ENCODE measurements around the gene ARF1. TPM values are rescaled to one million over a fixed set of nuclear protein-coding genes. Genes with fewer than 3 reads are reported as not detected.

ARF1 gene
- polyA plus RNA-seq, 1 donor (not counting 4 experiments of a cell fraction or from before 2014, with no cell fraction given): 295 TPM

- Histone ChIP-seq H2AFZ (ENCODE audit: control insufficient read depth, low read length) (no peak overlapping the region), H3K36me3 (ENCODE audit: control insufficient read depth in 2 of 2, extremely low read depth in 1 of 2, insufficient read depth in 2 of 2, low read length in 2 of 2) (peaks cover 15 to 25% of the 10 kb centered on the region in 2 experiments)
Measured at GRCh38 chr1:228140724-228141225, 58.3 kb downstream of the ARF1 start.

GRCh38 chr1:228141226-228142044 lies 58.9 kb downstream of the ARF1 start:
- Histone ChIP-seq H3K4me1 (ENCODE audit: control insufficient read depth, extremely low read depth, insufficient read depth, low read length) (peaks cover 35% of the 10 kb centered on the region), H3K4me2 (ENCODE audit: control insufficient read depth, extremely low read depth, insufficient read depth, low read depth, low read length) (peak overlapping the region; percentile 98), H3K9me1 (ENCODE audit: control insufficient read depth, extremely low read depth, insufficient read depth, low read length) (peaks cover 2% of the 10 kb centered on the region), H3K9me3 (ENCODE audit: control insufficient read depth, low read depth, low read length) (no peaks in the 10 kb centered on the region), H3K79me2 (ENCODE audit: control insufficient read depth, insufficient read depth, low read length) (peaks cover 63% of the 10 kb centered on the region), H3K27me3 (ENCODE audit: control insufficient read depth, extremely low read depth, insufficient read depth, low read length) (no peaks in the 10 kb centered on the region), H2AFZ (ENCODE audit: control insufficient read depth, low read length) (no peak overlapping the region), H3K36me3 (ENCODE audit: control insufficient read depth in 2 of 2, extremely low read depth in 1 of 2, insufficient read depth in 2 of 2, low read length in 2 of 2) (peaks cover 17 to 26% of the 10 kb centered on the region in 2 experiments), H3K4me3 (ENCODE audit: control insufficient read depth in 2 of 3, extremely low read depth in 1 of 3, insufficient read depth in 2 of 3, low read depth in 1 of 3, low read length in 3 of 3) (peak overlapping the region; percentile 84 to 96 (median 89)), H3K27ac (ENCODE audit: control insufficient read depth, insufficient read depth, low read length) (peak overlapping the region; percentile 82), H4K20me1 (ENCODE audit: control insufficient read depth, extremely low read depth, insufficient read depth, low read length) (peaks cover 23% of the 10 kb centered on the region), H3K9ac (ENCODE audit: control insufficient read depth, extremely low read depth, insufficient read depth, low read length) (peak overlapping the region; percentile 86)
- FAIRE-seq (peak; percentile 87), DNase-seq (ENCODE audit: low read depth, low spot score) (no peak)
- no peak for TF ChIP-seq EZH2 (IDR thresholded peaks at IDR 0.05; ENCODE audit: low read length)
- TF ChIP-seq, protein P1, sequence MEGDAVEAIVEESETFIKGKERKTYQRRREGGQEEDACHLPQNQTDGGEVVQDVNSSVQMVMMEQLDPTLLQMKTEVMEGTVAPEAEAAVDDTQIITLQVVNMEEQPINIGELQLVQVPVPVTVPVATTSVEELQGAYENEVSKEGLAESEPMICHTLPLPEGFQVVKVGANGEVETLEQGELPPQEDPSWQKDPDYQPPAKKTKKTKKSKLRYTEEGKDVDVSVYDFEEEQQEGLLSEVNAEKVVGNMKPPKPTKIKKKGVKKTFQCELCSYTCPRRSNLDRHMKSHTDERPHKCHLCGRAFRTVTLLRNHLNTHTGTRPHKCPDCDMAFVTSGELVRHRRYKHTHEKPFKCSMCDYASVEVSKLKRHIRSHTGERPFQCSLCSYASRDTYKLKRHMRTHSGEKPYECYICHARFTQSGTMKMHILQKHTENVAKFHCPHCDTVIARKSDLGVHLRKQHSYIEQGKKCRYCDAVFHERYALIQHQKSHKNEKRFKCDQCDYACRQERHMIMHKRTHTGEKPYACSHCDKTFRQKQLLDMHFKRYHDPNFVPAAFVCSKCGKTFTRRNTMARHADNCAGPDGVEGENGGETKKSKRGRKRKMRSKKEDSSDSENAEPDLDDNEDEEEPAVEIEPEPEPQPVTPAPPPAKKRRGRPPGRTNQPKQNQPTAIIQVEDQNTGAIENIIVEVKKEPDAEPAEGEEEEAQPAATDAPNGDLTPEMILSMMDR (optimal IDR thresholded peaks at IDR 0.05 in 1 of 3, IDR thresholded peaks at IDR 0.05 in 1 of 3, conservative IDR thresholded peaks at IDR 0.05 in 1 of 3; ENCODE audit: extremely low read depth in 1 of 3, insufficient read depth in 2 of 3, low read length in 3 of 3): no peak
- dilution Hi-C loops (cut with MboI; ENCODE audit: extremely low pct_ligation_motif_present, low sequenced_read_pairs): no loop called here

More at GRCh38 chr1:228140724-228141225, 58.3 kb downstream of the ARF1 start:
- dilution Hi-C loops (cut with MboI; ENCODE audit: extremely low pct_ligation_motif_present, low sequenced_read_pairs): no loop called here
- FAIRE-seq (no peak), DNase-seq (ENCODE audit: low read depth, low spot score) (no peak)
- H3K4me3 ChIP-seq (ENCODE audit: control insufficient read depth in 2 of 3, extremely low read depth in 1 of 3, insufficient read depth in 2 of 3, low read depth in 1 of 3, low read length in 3 of 3): peak overlapping the region; percentile 84 to 96 (median 89)
- peak overlapping the region; percentile 86 for H3K9ac ChIP-seq (ENCODE audit: control insufficient read depth, extremely low read depth, insufficient read depth, low read length)
- H3K4me1 ChIP-seq (ENCODE audit: control insufficient read depth, extremely low read depth, insufficient read depth, low read length): peaks cover 35% of the 10 kb centered on the region
- peaks cover 57% of the 10 kb centered on the region for H3K79me2 ChIP-seq (ENCODE audit: control insufficient read depth, insufficient read depth, low read length)
- peak overlapping the region; percentile 82 for H3K27ac ChIP-seq (ENCODE audit: control insufficient read depth, insufficient read depth, low read length)
- TF ChIP-seq, protein P1 (optimal IDR thresholded peaks at IDR 0.05 in 1 of 3, IDR thresholded peaks at IDR 0.05 in 1 of 3, conservative IDR thresholded peaks at IDR 0.05 in 1 of 3; ENCODE audit: extremely low read depth in 1 of 3, insufficient read depth in 2 of 3, low read length in 3 of 3): no peak
- TF ChIP-seq EZH2 (IDR thresholded peaks at IDR 0.05; ENCODE audit: low read length): no peak
- H3K27me3 ChIP-seq (ENCODE audit: control insufficient read depth, extremely low read depth, insufficient read depth, low read length): no peaks in the 10 kb centered on the region
- peaks cover 2% of the 10 kb centered on the region for H3K9me1 ChIP-seq (ENCODE audit: control insufficient read depth, extremely low read depth, insufficient read depth, low read length)
- peak overlapping the region; percentile 98 for H3K4me2 ChIP-seq (ENCODE audit: control insufficient read depth, extremely low read depth, insufficient read depth, low read depth, low read length)
- H3K9me3 ChIP-seq (ENCODE audit: control insufficient read depth, low read depth, low read length): no peaks in the 10 kb centered on the region
- H4K20me1 ChIP-seq (ENCODE audit: control insufficient read depth, extremely low read depth, insufficient read depth, low read length): peaks cover 23% of the 10 kb centered on the region

Measured in keratinocyte (primary cell).